Measurements from ENCODE around the gene BTBD16. TPM values are rescaled to one million over a fixed set of nuclear protein-coding genes. Genes with fewer than 3 reads are reported as not detected.

BTBD16 gene
- total and polyA plus RNA-seq, 2 of the 4 experiments (the other 2 are of a cell fraction), result not detected

- ATAC-seq (ENCODE audit: low read depth) (no peak), DNase-seq (no peak)
- no peak overlapping the region for H3K4me2 ChIP-seq (ENCODE audit: low read depth, low read length)
- no peak overlapping the region for H2BK120ac ChIP-seq (ENCODE audit: low read depth, low read length)
- no peaks in the 10 kb centered on the region for H3K36me3 ChIP-seq (ENCODE audit: control insufficient read depth, insufficient read depth, low read length)
- H3K14ac ChIP-seq (replicated peaks; ENCODE audit: low read depth, low read length), result no peak overlapping the region
- WGBS, 2 experiments (ENCODE audit: extremely low coverage in 2 of 2, insufficient read length in 1 of 2), result 33% methylated on average over 1 of the region's 3 CpGs; no CpG with 5 or more reads in 1 of the 2 experiments
- CTCF ChIA-PET, result no interaction called here
- no peaks in the 10 kb centered on the region for H3K9me1 ChIP-seq (ENCODE audit: insufficient read depth, low read length)
- dilution Hi-C loops (cut with HindIII; ENCODE audit: low sequenced_read_pairs, unreplicated experiment), result no loop called here
- peaks cover 31% of the 10 kb centered on the region for H3K27me3 ChIP-seq (ENCODE audit: control insufficient read depth, insufficient read depth, low read length)
- H3K4ac ChIP-seq (ENCODE audit: low read depth, low read length), result no peak overlapping the region
- no peak for TF ChIP-seq NFE2L2 (IDR thresholded peaks at IDR 0.05; ENCODE audit: low read depth, low read length)
- TF ChIP-seq CTCF (conservative IDR thresholded peaks at IDR 0.05; ENCODE audit: low read depth, low read length), result no peak
- no peak for TF ChIP-seq POLR2A (IDR thresholded peaks at IDR 0.05; ENCODE audit: low read depth, low read length)
- no peak for TF ChIP-seq BHLHE40 (IDR thresholded peaks at IDR 0.05; ENCODE audit: low read depth, low read length)
- no peak for TF ChIP-seq SMC3 (IDR thresholded peaks at IDR 0.05; ENCODE audit: low read depth, low read length)
- TF ChIP-seq RFX5 (IDR thresholded peaks at IDR 0.05; ENCODE audit: low read depth, low read length), result no peak
- TF ChIP-seq MAZ (IDR thresholded peaks at IDR 0.05; ENCODE audit: borderline replicate concordance, low read depth, low read length), result no peak
- TF ChIP-seq CHD1 (IDR thresholded peaks at IDR 0.05; ENCODE audit: low read depth, low read length), result no peak
- no peak for TF ChIP-seq RAD21 (IDR thresholded peaks at IDR 0.05; ENCODE audit: low read length)
- TF ChIP-seq MAFK (IDR thresholded peaks at IDR 0.05; ENCODE audit: low read depth, low read length), result no peak
- TF ChIP-seq MXI1 (IDR thresholded peaks at IDR 0.05; ENCODE audit: borderline replicate concordance, low read depth, low read length), result no peak
- TF ChIP-seq, protein P1, sequence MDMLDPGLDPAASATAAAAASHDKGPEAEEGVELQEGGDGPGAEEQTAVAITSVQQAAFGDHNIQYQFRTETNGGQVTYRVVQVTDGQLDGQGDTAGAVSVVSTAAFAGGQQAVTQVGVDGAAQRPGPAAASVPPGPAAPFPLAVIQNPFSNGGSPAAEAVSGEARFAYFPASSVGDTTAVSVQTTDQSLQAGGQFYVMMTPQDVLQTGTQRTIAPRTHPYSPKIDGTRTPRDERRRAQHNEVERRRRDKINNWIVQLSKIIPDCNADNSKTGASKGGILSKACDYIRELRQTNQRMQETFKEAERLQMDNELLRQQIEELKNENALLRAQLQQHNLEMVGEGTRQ (IDR thresholded peaks at IDR 0.05; ENCODE audit: low read depth, low read length), result no peak
- no peak for TF ChIP-seq ELK1 (IDR thresholded peaks at IDR 0.05; ENCODE audit: borderline replicate concordance, low read depth, low read length)
- TF ChIP-seq CEBPB (IDR thresholded peaks at IDR 0.05; ENCODE audit: low read depth, low read length), result no peak
- TF ChIP-seq RCOR1 (IDR thresholded peaks at IDR 0.05; ENCODE audit: insufficient replicate concordance, low read length), result no peak
- no peak for TF ChIP-seq FOS (IDR thresholded peaks at IDR 0.05; ENCODE audit: low read depth, low read length)
- H4K8ac ChIP-seq (ENCODE audit: low read depth in 2 of 2, low read length in 2 of 2), result no peak overlapping the region
- in situ Hi-C loops (cut with MboI; ENCODE audit: low sequenced_read_pairs), result loop anchor here (10.0 kb wide), 1 partner anchor 225 kb away; no protein-coding TSS in a partner anchor
- H3K56ac ChIP-seq (ENCODE audit: extremely low read depth, insufficient read depth, low read length), result no peak overlapping the region
- no peak overlapping the region for H3K9ac ChIP-seq (ENCODE audit: low read depth, low read length)
- no peak overlapping the region for H2BK20ac ChIP-seq (ENCODE audit: low read depth, low read length)
- no peak overlapping the region for H3K27ac ChIP-seq (ENCODE audit: insufficient read depth, low read length)
- H3K23ac ChIP-seq (ENCODE audit: low read depth, low read length), result no peak overlapping the region
- H2AFZ ChIP-seq (replicated peaks; ENCODE audit: low read length, poor library complexity), result no peak overlapping the region
- no peak overlapping the region for H4K5ac ChIP-seq (ENCODE audit: low read depth, low read length)
- H3K9me3 ChIP-seq (ENCODE audit: control insufficient read depth, insufficient read depth, low read length), result peaks cover 7% of the 10 kb centered on the region; the same call in 1 of the 2 replicates
- no peaks in the 10 kb centered on the region for H3K79me1 ChIP-seq (ENCODE audit: low read depth in 1 of 2, low read length in 2 of 2)
- H2AK5ac ChIP-seq (ENCODE audit: low read depth, low read length), result no peak overlapping the region
- no peak overlapping the region for H2AK9ac ChIP-seq (replicated peaks; ENCODE audit: low read depth, low read length, poor library complexity)
- intact Hi-C loops (cut with micrococcal nuclease), result no loop called here
- no peak overlapping the region for H4K91ac ChIP-seq (ENCODE audit: insufficient read depth, low read depth, low read length)
- no peak overlapping the region for H2BK15ac ChIP-seq (ENCODE audit: low read depth, low read length)
- POLR2A ChIA-PET (ENCODE audit: unreplicated experiment), result no interaction called here
- no TSS peak for BruUV-seq (replicated peaks)
- H4K20me1 ChIP-seq (ENCODE audit: insufficient read depth, low read length), result no peaks in the 10 kb centered on the region; the same call in 1 of the 2 replicates
- no peaks in the 10 kb centered on the region for H3K4me1 ChIP-seq (ENCODE audit: control insufficient read depth, insufficient read depth, low read length)
- H3K4me3 ChIP-seq (ENCODE audit: insufficient read depth, low read depth, low read length), result no peak overlapping the region
- H3K18ac ChIP-seq (ENCODE audit: low read depth, low read length), result no peak overlapping the region
- H2BK5ac ChIP-seq (ENCODE audit: low read depth, low read length, poor library complexity, severe bottlenecking), result no peak overlapping the region
These were observed 78.8 kb downstream of the BTBD16 start for GRCh38 chr10:122349758-122350369.

Measured in IMR-90 (cell line).